ENCODE measurements around the gene SHB. TPM values are rescaled to one million over a fixed set of nuclear protein-coding genes. Genes with fewer than 3 reads are reported as not detected.

The SHB gene
- total RNA-seq, 1 experiment from 2014 or later = 12.2 TPM

GRCh38 chr9:37924538-37924937 lies 144.5 kb downstream of the SHB start:
- no peak for ATAC-seq
- H3K9me3 Mint-ChIP-seq = no peaks in the 10 kb centered on the region
- peaks cover 46% of the 10 kb centered on the region for H3K4me1 Mint-ChIP-seq
- DNase-seq (ENCODE audit: low spot score) = no peak
- ChIA-PET POLR2A (no interaction called here), CTCF (interaction anchor here (1.6 to 2.2 kb wide), 2 partner anchors 11 to 17 kb away, joined by 4 to 8 read pairs; no protein-coding TSS in a partner anchor)
- no peaks in the 10 kb centered on the region; the same call in 1 of the 2 replicates for H3K27me3 Mint-ChIP-seq (ENCODE audit: low read depth)
- no peak for TF ChIP-seq ZNF416 (CRISPR knock-in tag; IDR thresholded peaks at IDR 0.05)
- TF ChIP-seq ESRRA (CRISPR knock-in tag; IDR thresholded peaks at IDR 0.05; ENCODE audit: borderline replicate concordance) = no peak
- TF ChIP-seq JUN (CRISPR knock-in tag; IDR thresholded peaks at IDR 0.05) = no peak
- TF ChIP-seq ATF2 (CRISPR knock-in tag; IDR thresholded peaks at IDR 0.05; ENCODE audit: borderline replicate concordance, low read depth) = no peak
- no peak for TF ChIP-seq ZNF317 (CRISPR knock-in tag; IDR thresholded peaks at IDR 0.05; ENCODE audit: borderline replicate concordance, low read depth)
- no peak for TF ChIP-seq PRRX2 (CRISPR knock-in tag; IDR thresholded peaks at IDR 0.05)
- TF ChIP-seq TEAD1 (CRISPR knock-in tag; IDR thresholded peaks at IDR 0.05) = no peak
- no peak for TF ChIP-seq SP1 (CRISPR knock-in tag; conservative IDR thresholded peaks at IDR 0.05)
- TF ChIP-seq TCF7 (CRISPR knock-in tag; IDR thresholded peaks at IDR 0.05; ENCODE audit: low read depth) = no peak
- TF ChIP-seq FOXK1 (CRISPR knock-in tag; IDR thresholded peaks at IDR 0.05) = no peak
- no peak for TF ChIP-seq SMAD3 (CRISPR knock-in tag; IDR thresholded peaks at IDR 0.05; ENCODE audit: borderline replicate concordance)
- H3K36me3 Mint-ChIP-seq = no peaks in the 10 kb centered on the region
- no peak overlapping the region for H3K4me3 Mint-ChIP-seq
- H3K27ac Mint-ChIP-seq = no peak overlapping the region

DNA sequence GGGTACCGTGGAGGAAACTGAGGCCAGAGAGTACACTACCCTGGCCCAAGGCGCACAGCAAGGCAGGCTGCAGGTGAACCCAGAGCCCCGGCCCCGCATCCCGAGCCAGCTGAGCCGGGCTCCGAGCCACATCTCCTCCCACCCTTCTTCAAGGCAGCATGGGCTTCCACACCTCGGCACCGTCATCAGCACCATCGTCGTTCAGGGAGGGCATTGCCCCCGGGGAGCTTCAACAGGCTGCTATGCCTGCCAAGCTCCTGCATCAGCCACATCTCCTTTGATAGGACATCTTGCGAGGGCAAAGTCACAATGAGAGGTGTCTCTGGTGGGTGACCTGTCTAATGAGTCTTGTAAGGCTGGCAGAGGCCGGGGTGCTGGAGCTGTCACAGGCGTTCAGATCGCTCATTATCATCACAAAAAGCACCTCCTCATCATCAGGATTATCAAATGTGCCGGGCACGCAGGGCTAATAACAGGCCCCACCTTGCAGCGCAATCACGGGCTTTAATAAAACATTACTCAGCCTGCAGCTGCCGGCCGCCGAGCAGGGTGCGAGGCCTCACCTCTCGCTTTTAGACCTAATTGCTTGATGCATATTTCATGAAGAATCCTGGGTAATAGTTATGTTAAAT lies 145.1 kb downstream of the SHB start:
- POLR2A ChIA-PET = no interaction called here

More for the DNA sequence above, 145.1 kb downstream of the SHB start:
- no peak overlapping the region for H3K27ac Mint-ChIP-seq
- H3K4me1 Mint-ChIP-seq = peaks cover 49% of the 10 kb centered on the region
- H3K9me3 Mint-ChIP-seq = no peaks in the 10 kb centered on the region
- H3K4me3 Mint-ChIP-seq = no peak overlapping the region
- no peak for DNase-seq (ENCODE audit: low spot score)
- no peaks in the 10 kb centered on the region; the same call in 1 of the 2 replicates for H3K27me3 Mint-ChIP-seq (ENCODE audit: low read depth)
- TF ChIP-seq NR2C2 (CRISPR knock-in tag; IDR thresholded peaks at IDR 0.05) (no peak), ZBTB21 (CRISPR knock-in tag; IDR thresholded peaks at IDR 0.05; ENCODE audit: borderline replicate concordance) (no peak), GABPB1 (CRISPR knock-in tag; IDR thresholded peaks at IDR 0.05) (no peak), GTF2I (CRISPR knock-in tag; conservative IDR thresholded peaks at IDR 0.05) (no peak), FOXP1 (CRISPR knock-in tag; IDR thresholded peaks at IDR 0.05; ENCODE audit: borderline replicate concordance) (no peak), KAT7 (CRISPR knock-in tag; IDR thresholded peaks at IDR 0.05; ENCODE audit: borderline replicate concordance) (no peak), RELA (CRISPR knock-in tag; IDR thresholded peaks at IDR 0.05; ENCODE audit: borderline replicate concordance) (no peak)
- TF ChIP-seq, protein P1, sequence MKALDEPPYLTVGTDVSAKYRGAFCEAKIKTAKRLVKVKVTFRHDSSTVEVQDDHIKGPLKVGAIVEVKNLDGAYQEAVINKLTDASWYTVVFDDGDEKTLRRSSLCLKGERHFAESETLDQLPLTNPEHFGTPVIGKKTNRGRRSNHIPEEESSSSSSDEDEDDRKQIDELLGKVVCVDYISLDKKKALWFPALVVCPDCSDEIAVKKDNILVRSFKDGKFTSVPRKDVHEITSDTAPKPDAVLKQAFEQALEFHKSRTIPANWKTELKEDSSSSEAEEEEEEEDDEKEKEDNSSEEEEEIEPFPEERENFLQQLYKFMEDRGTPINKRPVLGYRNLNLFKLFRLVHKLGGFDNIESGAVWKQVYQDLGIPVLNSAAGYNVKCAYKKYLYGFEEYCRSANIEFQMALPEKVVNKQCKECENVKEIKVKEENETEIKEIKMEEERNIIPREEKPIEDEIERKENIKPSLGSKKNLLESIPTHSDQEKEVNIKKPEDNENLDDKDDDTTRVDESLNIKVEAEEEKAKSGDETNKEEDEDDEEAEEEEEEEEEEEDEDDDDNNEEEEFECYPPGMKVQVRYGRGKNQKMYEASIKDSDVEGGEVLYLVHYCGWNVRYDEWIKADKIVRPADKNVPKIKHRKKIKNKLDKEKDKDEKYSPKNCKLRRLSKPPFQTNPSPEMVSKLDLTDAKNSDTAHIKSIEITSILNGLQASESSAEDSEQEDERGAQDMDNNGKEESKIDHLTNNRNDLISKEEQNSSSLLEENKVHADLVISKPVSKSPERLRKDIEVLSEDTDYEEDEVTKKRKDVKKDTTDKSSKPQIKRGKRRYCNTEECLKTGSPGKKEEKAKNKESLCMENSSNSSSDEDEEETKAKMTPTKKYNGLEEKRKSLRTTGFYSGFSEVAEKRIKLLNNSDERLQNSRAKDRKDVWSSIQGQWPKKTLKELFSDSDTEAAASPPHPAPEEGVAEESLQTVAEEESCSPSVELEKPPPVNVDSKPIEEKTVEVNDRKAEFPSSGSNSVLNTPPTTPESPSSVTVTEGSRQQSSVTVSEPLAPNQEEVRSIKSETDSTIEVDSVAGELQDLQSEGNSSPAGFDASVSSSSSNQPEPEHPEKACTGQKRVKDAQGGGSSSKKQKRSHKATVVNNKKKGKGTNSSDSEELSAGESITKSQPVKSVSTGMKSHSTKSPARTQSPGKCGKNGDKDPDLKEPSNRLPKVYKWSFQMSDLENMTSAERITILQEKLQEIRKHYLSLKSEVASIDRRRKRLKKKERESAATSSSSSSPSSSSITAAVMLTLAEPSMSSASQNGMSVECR (CRISPR knock-in tag; IDR thresholded peaks at IDR 0.05; ENCODE audit: borderline replicate concordance) = no peak
- TF ChIP-seq, protein P2, sequence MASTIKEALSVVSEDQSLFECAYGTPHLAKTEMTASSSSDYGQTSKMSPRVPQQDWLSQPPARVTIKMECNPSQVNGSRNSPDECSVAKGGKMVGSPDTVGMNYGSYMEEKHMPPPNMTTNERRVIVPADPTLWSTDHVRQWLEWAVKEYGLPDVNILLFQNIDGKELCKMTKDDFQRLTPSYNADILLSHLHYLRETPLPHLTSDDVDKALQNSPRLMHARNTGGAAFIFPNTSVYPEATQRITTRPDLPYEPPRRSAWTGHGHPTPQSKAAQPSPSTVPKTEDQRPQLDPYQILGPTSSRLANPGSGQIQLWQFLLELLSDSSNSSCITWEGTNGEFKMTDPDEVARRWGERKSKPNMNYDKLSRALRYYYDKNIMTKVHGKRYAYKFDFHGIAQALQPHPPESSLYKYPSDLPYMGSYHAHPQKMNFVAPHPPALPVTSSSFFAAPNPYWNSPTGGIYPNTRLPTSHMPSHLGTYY (CRISPR knock-in tag; IDR thresholded peaks at IDR 0.05) = no peak
- TF ChIP-seq, protein P3, sequence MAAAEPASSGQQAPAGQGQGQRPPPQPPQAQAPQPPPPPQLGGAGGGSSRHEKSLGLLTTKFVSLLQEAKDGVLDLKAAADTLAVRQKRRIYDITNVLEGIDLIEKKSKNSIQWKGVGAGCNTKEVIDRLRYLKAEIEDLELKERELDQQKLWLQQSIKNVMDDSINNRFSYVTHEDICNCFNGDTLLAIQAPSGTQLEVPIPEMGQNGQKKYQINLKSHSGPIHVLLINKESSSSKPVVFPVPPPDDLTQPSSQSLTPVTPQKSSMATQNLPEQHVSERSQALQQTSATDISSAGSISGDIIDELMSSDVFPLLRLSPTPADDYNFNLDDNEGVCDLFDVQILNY (CRISPR knock-in tag; IDR thresholded peaks at IDR 0.05) = no peak
- ATAC-seq = no peak
- CTCF ChIA-PET = interaction anchor here (1.6 to 2.2 kb wide), 2 partner anchors 10 to 17 kb away, joined by 4 to 8 read pairs; no protein-coding TSS in a partner anchor
- H3K36me3 Mint-ChIP-seq = no peaks in the 10 kb centered on the region

Data from WTC11 (cell line).